H1 (cell line): ENCODE measurements around the gene CYBRD1. TPM values are rescaled to one million over a fixed set of nuclear protein-coding genes. Genes with fewer than 3 reads are reported as not detected.

Experiments used
- NRF1 ChIP-seq: IDR thresholded peaks from 2 replicates; pipeline ENCODE4 v1.6.1; 2011; ENCODE audit warnings: mild to moderate bottlenecking, low read depth, low read length, improper control_type of control experiment
- polyA plus RNA-seq, 7 experiments: library from polyadenylated mRNA; depleted of rRNA in 3 of 7; stranded (reverse) in 5 of 7; unstranded in 2 of 7; fragments of >200 nt in 5 of 7; fragments of 200-250 nt in 2 of 7; gene quantifications; 1 replicate in 5 of 7; 2 replicates in 1 of 7; 4 replicates in 1 of 7; pipeline versions ENCODE4 v1.2.1 to v1.2.3, GENCODE V29; 2011 to 2013; ENCODE audit warnings: missing spikeins in 2 of 7, mixed read lengths in 2 of 7
- total RNA-seq: library from RNA; stranded (reverse); fragmentation: NEBNext Ultra II Directional; extraction: Animal tissue kit (Norgen Biotek cat#: 25700); gene quantifications from 2 replicates; pipeline ENCODE4 v1.2.1, GENCODE V29; 2021
- TF ChIP-seq, protein P1 (sequence below): IDR thresholded peaks from 2 replicates; pipeline ENCODE4 v1.6.1; 2011; ENCODE audit warnings: low read length, improper control_type of control experiment

Gene CYBRD1
- total and polyA plus RNA-seq, 2 of the 8 experiments (the other 6 are each of a cell fraction or from before 2014, with no cell fraction given) = 10.7 to 12.6 TPM

- no peak for TF ChIP-seq NRF1
- TF ChIP-seq, protein P1, sequence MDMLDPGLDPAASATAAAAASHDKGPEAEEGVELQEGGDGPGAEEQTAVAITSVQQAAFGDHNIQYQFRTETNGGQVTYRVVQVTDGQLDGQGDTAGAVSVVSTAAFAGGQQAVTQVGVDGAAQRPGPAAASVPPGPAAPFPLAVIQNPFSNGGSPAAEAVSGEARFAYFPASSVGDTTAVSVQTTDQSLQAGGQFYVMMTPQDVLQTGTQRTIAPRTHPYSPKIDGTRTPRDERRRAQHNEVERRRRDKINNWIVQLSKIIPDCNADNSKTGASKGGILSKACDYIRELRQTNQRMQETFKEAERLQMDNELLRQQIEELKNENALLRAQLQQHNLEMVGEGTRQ = no peak
Observed at GRCh38 chr2:171475979-171476378, 46.3 kb upstream of the CYBRD1 start (continued).
